ENCODE measurements around the gene ERG.

DNA sequence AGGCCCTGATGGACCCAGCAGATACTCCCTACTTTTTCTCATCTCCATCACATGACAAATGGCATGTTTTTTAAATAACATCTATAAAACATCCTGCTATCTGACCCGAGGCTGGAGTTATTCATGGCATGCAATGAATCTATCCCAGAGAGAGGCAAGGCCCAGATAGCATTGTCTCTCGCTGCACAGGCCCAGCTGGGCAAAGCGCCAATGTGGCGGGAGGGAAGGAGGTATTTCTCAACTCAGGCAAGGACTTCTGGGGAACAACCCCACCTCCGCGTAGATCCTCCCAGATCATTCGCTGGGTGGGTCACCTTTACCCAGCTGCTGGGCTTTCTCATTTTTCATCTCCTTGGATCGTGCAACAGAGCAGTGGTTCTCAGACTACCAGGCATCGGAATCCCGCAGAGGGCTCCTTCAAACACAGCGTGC lies 59.8 kb downstream of the ERG start:
- TF ChIP-seq, protein P1, sequence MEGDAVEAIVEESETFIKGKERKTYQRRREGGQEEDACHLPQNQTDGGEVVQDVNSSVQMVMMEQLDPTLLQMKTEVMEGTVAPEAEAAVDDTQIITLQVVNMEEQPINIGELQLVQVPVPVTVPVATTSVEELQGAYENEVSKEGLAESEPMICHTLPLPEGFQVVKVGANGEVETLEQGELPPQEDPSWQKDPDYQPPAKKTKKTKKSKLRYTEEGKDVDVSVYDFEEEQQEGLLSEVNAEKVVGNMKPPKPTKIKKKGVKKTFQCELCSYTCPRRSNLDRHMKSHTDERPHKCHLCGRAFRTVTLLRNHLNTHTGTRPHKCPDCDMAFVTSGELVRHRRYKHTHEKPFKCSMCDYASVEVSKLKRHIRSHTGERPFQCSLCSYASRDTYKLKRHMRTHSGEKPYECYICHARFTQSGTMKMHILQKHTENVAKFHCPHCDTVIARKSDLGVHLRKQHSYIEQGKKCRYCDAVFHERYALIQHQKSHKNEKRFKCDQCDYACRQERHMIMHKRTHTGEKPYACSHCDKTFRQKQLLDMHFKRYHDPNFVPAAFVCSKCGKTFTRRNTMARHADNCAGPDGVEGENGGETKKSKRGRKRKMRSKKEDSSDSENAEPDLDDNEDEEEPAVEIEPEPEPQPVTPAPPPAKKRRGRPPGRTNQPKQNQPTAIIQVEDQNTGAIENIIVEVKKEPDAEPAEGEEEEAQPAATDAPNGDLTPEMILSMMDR (IDR thresholded peaks at IDR 0.05 in 4 of 5, conservative IDR thresholded peaks at IDR 0.05 in 1 of 5): no peak
- TF ChIP-seq POLR2A (IDR thresholded peaks at IDR 0.05): no peak
